ENCODE results near the gene ADAM23.

DNA sequence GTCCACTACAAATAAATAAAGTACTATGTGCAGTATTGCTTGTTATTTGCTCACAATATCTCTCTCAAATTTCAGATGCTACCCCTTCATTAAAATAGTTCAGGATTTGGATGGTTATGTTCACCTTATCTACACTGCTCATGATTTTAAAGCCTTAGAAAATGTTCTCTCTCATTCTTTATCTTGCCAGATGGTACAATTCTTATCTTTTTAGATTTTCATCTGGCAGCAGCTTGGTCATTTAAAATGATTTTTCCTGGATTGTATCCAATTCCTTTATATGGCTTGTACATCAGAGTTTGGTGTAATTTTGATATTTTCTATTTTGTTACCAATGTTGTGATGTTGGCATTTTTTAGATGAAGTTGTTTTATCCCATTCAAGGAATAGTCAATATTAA, 10.1 kb upstream of the ADAM23 start:
- no peak for TF ChIP-seq CTCF (IDR thresholded peaks at IDR 0.05; ENCODE audit: insufficient read depth, low read length, poor library complexity, severe bottlenecking)
- no peak for TF ChIP-seq EZH2phosphoT487 (conservative IDR thresholded peaks at IDR 0.05; ENCODE audit: low read length)
